ENCODE data around the gene VMP1.

DNA sequence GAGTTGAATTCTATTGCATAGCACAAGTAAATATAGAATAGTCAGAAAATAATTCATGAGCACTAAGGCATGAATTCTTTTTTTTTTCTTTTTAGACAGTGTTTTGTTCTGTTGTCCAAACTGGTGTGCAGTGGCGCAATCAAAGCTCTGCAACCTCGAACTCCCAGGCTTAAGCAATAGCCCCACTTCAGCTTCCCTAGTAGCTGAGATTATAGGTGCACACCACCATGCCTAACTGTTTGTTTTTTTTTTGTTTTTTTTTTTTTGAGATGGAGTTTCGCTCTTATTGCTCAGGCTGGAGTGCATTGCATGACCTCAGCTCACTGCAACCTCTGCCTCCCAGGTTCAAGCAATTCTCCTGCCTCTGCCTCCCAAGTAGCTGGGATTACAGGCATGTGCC lies 168.7 kb downstream of the VMP1 start:
- TF ChIP-seq, protein P1, sequence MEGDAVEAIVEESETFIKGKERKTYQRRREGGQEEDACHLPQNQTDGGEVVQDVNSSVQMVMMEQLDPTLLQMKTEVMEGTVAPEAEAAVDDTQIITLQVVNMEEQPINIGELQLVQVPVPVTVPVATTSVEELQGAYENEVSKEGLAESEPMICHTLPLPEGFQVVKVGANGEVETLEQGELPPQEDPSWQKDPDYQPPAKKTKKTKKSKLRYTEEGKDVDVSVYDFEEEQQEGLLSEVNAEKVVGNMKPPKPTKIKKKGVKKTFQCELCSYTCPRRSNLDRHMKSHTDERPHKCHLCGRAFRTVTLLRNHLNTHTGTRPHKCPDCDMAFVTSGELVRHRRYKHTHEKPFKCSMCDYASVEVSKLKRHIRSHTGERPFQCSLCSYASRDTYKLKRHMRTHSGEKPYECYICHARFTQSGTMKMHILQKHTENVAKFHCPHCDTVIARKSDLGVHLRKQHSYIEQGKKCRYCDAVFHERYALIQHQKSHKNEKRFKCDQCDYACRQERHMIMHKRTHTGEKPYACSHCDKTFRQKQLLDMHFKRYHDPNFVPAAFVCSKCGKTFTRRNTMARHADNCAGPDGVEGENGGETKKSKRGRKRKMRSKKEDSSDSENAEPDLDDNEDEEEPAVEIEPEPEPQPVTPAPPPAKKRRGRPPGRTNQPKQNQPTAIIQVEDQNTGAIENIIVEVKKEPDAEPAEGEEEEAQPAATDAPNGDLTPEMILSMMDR (IDR thresholded peaks at IDR 0.05), result no peak
- TF ChIP-seq POLR2A (IDR thresholded peaks at IDR 0.05), result no peak

Measured in suprapubic skin (tissue), 3 donors.